H1 (cell line): ENCODE data around the gene SLC25A12.

Experiments
- EZH2 ChIP-seq: fragments of 200-600 bp; sonication (generic); IDR thresholded peaks from 2 replicates; pipeline ENCODE4 v1.7.1; 2012; ENCODE audit warnings: low read depth, mild to moderate bottlenecking, moderate library complexity, low read length, inconsistent platforms; ENCODE audit not compliant: severe bottlenecking
- HDAC6 ChIP-seq: IDR thresholded peaks from one replicate; pipeline ENCODE4 v1.7.1; 2012; ENCODE audit warnings: low read depth, mild to moderate bottlenecking, inconsistent platforms, low read length, moderate library complexity
- POLR2A ChIP-seq, 2 experiments: IDR thresholded peaks; 1 replicate in 1 of 2; 2 replicates in 1 of 2; pipeline ENCODE4 v1.6.1; 2011; ENCODE audit warnings: low read depth in 2 of 2, low read length in 2 of 2, mild to moderate bottlenecking in 2 of 2; ENCODE audit errors: control extremely low read depth in 1 of 2
- RFX5 ChIP-seq: IDR thresholded peaks from 2 replicates; pipeline ENCODE4 v1.6.1; 2011; ENCODE audit warnings: low read depth, low read length, improper control_type of control experiment, borderline replicate concordance
- TF ChIP-seq, protein P1 (sequence below): IDR thresholded peaks from 2 replicates; pipeline ENCODE4 v1.6.1; 2012; ENCODE audit warnings: inconsistent platforms
- TF ChIP-seq, protein P2 (sequence below): IDR thresholded peaks from 2 replicates; pipeline ENCODE4 v1.6.1; 2011; ENCODE audit warnings: low read depth, mild to moderate bottlenecking, low read length; ENCODE audit not compliant: insufficient read depth

DNA sequence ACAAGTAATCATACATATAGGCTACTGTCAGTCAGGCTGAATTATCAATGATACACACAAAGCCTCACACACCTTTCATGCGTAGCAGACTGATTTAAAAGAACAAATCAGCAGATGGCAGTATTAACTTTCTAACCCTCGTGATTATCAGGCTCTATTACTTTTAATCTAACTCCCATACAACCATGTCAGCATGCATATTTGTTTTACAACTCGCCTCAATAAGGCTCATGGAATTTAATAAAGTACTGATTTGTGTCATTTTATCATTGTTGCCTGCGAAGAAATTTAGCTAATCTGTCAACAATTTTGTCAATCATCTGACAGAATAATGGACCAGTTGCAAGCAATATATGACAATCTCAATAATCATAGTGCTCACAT lies 82.8 kb downstream of the SLC25A12 start:
- TF ChIP-seq POLR2A (IDR thresholded peaks at IDR 0.05; ENCODE audit: control extremely low read depth in 1 of 2, low read depth in 2 of 2, low read length in 2 of 2): no peak
- no peak for TF ChIP-seq HDAC6
- TF ChIP-seq, protein P1, sequence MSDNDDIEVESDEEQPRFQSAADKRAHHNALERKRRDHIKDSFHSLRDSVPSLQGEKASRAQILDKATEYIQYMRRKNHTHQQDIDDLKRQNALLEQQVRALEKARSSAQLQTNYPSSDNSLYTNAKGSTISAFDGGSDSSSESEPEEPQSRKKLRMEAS: no peak
- TF ChIP-seq EZH2: no peak
- TF ChIP-seq, protein P2, sequence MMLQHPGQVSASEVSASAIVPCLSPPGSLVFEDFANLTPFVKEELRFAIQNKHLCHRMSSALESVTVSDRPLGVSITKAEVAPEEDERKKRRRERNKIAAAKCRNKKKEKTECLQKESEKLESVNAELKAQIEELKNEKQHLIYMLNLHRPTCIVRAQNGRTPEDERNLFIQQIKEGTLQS: no peak
- no peak for TF ChIP-seq RFX5
